IMR-90 (cell line): ENCODE measurements around the gene GRAMD2B. TPM values are rescaled to one million over a fixed set of nuclear protein-coding genes. Genes with fewer than 3 reads are reported as not detected.

Experiments
- ATAC-seq: fragments of 200-7000 bp; cut with Tn5 transposase; 2 replicates; pipeline ENCODE4 v1.9.1; 2020; ENCODE audit warnings: low read depth, mild to moderate bottlenecking, moderate library complexity
- BruUV-seq: library from RNA; stranded (reverse); fragments of 400-500 nt; replicated peaks from 2 replicates; lab custom pipeline; 2021; lab: Mats Ljungman, UMichigan
- CTCF ChIA-PET: fragments of 300-600 bp; formaldehyde crosslinking; extraction: SDS; loops from one replicate; lab custom pipeline; 2021; ENCODE audit warnings: antibody characterized with exemption; lab: Yijun Ruan, JAX
- POLR2A ChIA-PET: fragments of 300-600 bp; sonication (Branson Sonifier 250); formaldehyde crosslinking; loops from one replicate; lab custom pipeline; 2022; ENCODE audit warnings: antibody characterized with exemption; ENCODE audit not compliant: unreplicated experiment; lab: Charles Lee
- DNase-seq: peaks from one replicate; pipeline ENCODE4 v3.0.0; 2013
- H2AFZ ChIP-seq: replicated peaks from 2 replicates; pipeline ENCODE3; 2013; ENCODE audit warnings: low read length, mild to moderate bottlenecking; ENCODE audit not compliant: poor library complexity
- H2AK5ac ChIP-seq: 2 replicates; pipeline ENCODE4 v1.6.1; 2013; ENCODE audit warnings: low read depth, low read length, inconsistent platforms
- H2AK9ac ChIP-seq: replicated peaks from 2 replicates; pipeline ENCODE3; 2013; ENCODE audit warnings: mild to moderate bottlenecking, low read depth, low read length, moderate library complexity; ENCODE audit not compliant: poor library complexity
- H2BK120ac ChIP-seq: 2 replicates; pipeline ENCODE4 v1.6.1; 2013; ENCODE audit warnings: low read depth, low read length, inconsistent platforms
- H2BK15ac ChIP-seq: 3 replicates; pipeline ENCODE4 v1.6.1; 2013; ENCODE audit warnings: low read depth, low read length, inconsistent platforms
- H2BK20ac ChIP-seq: 2 replicates; pipeline ENCODE4 v1.6.1; 2013; ENCODE audit warnings: low read depth, mild to moderate bottlenecking, inconsistent platforms, low read length, moderate library complexity
- H2BK5ac ChIP-seq: 2 replicates; pipeline ENCODE4 v1.6.1; 2013; ENCODE audit warnings: mild to moderate bottlenecking, low read depth, low read length, inconsistent platforms; ENCODE audit not compliant: poor library complexity, severe bottlenecking
- H3K14ac ChIP-seq: replicated peaks from 2 replicates; pipeline ENCODE4 v1.6.1; 2013; ENCODE audit warnings: low read depth, low read length, inconsistent platforms
- H3K18ac ChIP-seq: 2 replicates; pipeline ENCODE4 v1.6.1; 2013; ENCODE audit warnings: low read depth, low read length, control low read depth
- H3K23ac ChIP-seq: 2 replicates; pipeline ENCODE4 v1.6.1; 2013; ENCODE audit warnings: low read depth, low read length, inconsistent platforms
- H3K27ac ChIP-seq: 2 replicates; pipeline ENCODE4 v1.5.1; 2013; ENCODE audit warnings: mild to moderate bottlenecking, control low read depth, low read length; ENCODE audit not compliant: insufficient read depth
- H3K27me3 ChIP-seq: 2 replicates; pipeline ENCODE4 v1.6.1; 2013; ENCODE audit warnings: low read length; ENCODE audit not compliant: control insufficient read depth, insufficient read depth
- H3K36me3 ChIP-seq: 2 replicates; pipeline ENCODE4 v1.6.1; 2013; ENCODE audit warnings: low read length, mixed read lengths; ENCODE audit not compliant: control insufficient read depth, insufficient read depth
- H3K4ac ChIP-seq: 2 replicates; pipeline ENCODE4 v1.6.1; 2013; ENCODE audit warnings: low read depth, low read length, inconsistent platforms
- H3K4me1 ChIP-seq: 2 replicates; pipeline ENCODE4 v1.6.1; 2013; ENCODE audit warnings: low read length, mixed read lengths; ENCODE audit not compliant: control insufficient read depth, insufficient read depth
- H3K4me2 ChIP-seq: 2 replicates; pipeline ENCODE4 v1.6.1; 2013; ENCODE audit warnings: low read depth, mild to moderate bottlenecking, control low read depth, low read length, moderate library complexity
- H3K4me3 ChIP-seq: 2 replicates; pipeline ENCODE4 v1.5.1; 2013; ENCODE audit warnings: low read depth, mild to moderate bottlenecking, control low read depth, low read length, moderate library complexity; ENCODE audit not compliant: insufficient read depth
- H3K56ac ChIP-seq: 2 replicates; pipeline ENCODE4 v1.6.1; 2013; ENCODE audit warnings: low read length, inconsistent platforms; ENCODE audit not compliant: insufficient read depth; ENCODE audit errors: extremely low read depth
- H3K79me1 ChIP-seq, 2 experiments: 2 replicates each; pipeline ENCODE4 v1.6.1; 2013; ENCODE audit warnings: low read length in 2 of 2, inconsistent platforms in 1 of 2, low read depth in 1 of 2
- H3K9ac ChIP-seq: 2 replicates; pipeline ENCODE4 v1.6.1; 2013; ENCODE audit warnings: low read depth, low read length, control low read depth
- H3K9me1 ChIP-seq: 2 replicates; pipeline ENCODE4 v1.6.1; 2013; ENCODE audit warnings: low read length, inconsistent platforms; ENCODE audit not compliant: insufficient read depth
- H3K9me3 ChIP-seq: 2 replicates; pipeline ENCODE4 v1.6.1; 2013; ENCODE audit warnings: low read length; ENCODE audit not compliant: control insufficient read depth, insufficient read depth
- H4K20me1 ChIP-seq: 2 replicates; pipeline ENCODE4 v1.6.1; 2013; ENCODE audit warnings: low read length, inconsistent platforms; ENCODE audit not compliant: insufficient read depth
- H4K5ac ChIP-seq: 2 replicates; pipeline ENCODE4 v1.6.1; 2013; ENCODE audit warnings: mild to moderate bottlenecking, low read depth, low read length, control low read depth
- H4K8ac ChIP-seq, 2 experiments: 2 replicates each; pipeline ENCODE4 v1.6.1; 2013; ENCODE audit warnings: low read depth in 2 of 2, low read length in 2 of 2, control low read depth in 1 of 2, inconsistent platforms in 1 of 2
- H4K91ac ChIP-seq: 2 replicates; pipeline ENCODE4 v1.6.1; 2013; ENCODE audit warnings: low read depth, low read length, inconsistent platforms; ENCODE audit not compliant: insufficient read depth
- BHLHE40 ChIP-seq: fragments of 150-350 bp; IDR thresholded peaks from 2 replicates; pipeline ENCODE4 v1.6.1; 2016; ENCODE audit warnings: mild to moderate bottlenecking, low read depth, low read length
- CEBPB ChIP-seq: IDR thresholded peaks from 2 replicates; pipeline ENCODE4 v1.6.1; 2012; ENCODE audit warnings: low read depth, low read length, improper control_type of control experiment
- CHD1 ChIP-seq: IDR thresholded peaks from 2 replicates; pipeline ENCODE4 v1.6.1; 2012; ENCODE audit warnings: low read depth, low read length, improper control_type of control experiment
- CTCF ChIP-seq: conservative IDR thresholded peaks from 2 replicates; pipeline ENCODE4 v1.5.1; 2012; ENCODE audit warnings: mild to moderate bottlenecking, low read depth, low read length, improper control_type of control experiment
- ELK1 ChIP-seq: fragments of 150-350 bp; IDR thresholded peaks from 2 replicates; pipeline ENCODE4 v1.6.1; 2016; ENCODE audit warnings: low read depth, mild to moderate bottlenecking, low read length, moderate library complexity, borderline replicate concordance
- FOS ChIP-seq: fragments of 150-350 bp; IDR thresholded peaks from 2 replicates; pipeline ENCODE4 v1.6.1; 2016; ENCODE audit warnings: low read depth, low read length
- MAFK ChIP-seq: IDR thresholded peaks from 2 replicates; pipeline ENCODE4 v1.6.1; 2012; ENCODE audit warnings: low read depth, low read length, improper control_type of control experiment
- MAZ ChIP-seq: IDR thresholded peaks from 2 replicates; pipeline ENCODE4 v1.6.1; 2012; ENCODE audit warnings: low read depth, mild to moderate bottlenecking, low read length, improper control_type of control experiment, moderate library complexity, borderline replicate concordance
- MXI1 ChIP-seq: IDR thresholded peaks from 2 replicates; pipeline ENCODE4 v1.6.1; 2012; ENCODE audit warnings: low read depth, mild to moderate bottlenecking, low read length, moderate library complexity, borderline replicate concordance
- NFE2L2 ChIP-seq: fragments of 150-350 bp; IDR thresholded peaks from 2 replicates; pipeline ENCODE4 v1.6.1; 2016; ENCODE audit warnings: low read depth, mild to moderate bottlenecking, low read length
- POLR2A ChIP-seq: IDR thresholded peaks from 2 replicates; pipeline ENCODE4 v1.6.1; 2012; ENCODE audit warnings: mild to moderate bottlenecking, low read depth, low read length
- RAD21 ChIP-seq: IDR thresholded peaks from 2 replicates; pipeline ENCODE4 v1.6.1; 2012; ENCODE audit warnings: low read length, improper control_type of control experiment
- RCOR1 ChIP-seq: IDR thresholded peaks from 2 replicates; pipeline ENCODE4 v1.6.1; 2012; ENCODE audit warnings: mild to moderate bottlenecking, low read length, improper control_type of control experiment; ENCODE audit not compliant: insufficient replicate concordance
- RFX5 ChIP-seq: IDR thresholded peaks from 2 replicates; pipeline ENCODE4 v1.8.0; 2012; ENCODE audit warnings: low read depth, mild to moderate bottlenecking, low read length, moderate library complexity
- SMC3 ChIP-seq: fragments of 150-350 bp; IDR thresholded peaks from 2 replicates; pipeline ENCODE4 v1.6.1; 2016; ENCODE audit warnings: low read depth, mild to moderate bottlenecking, antibody characterized with exemption, low read length, moderate library complexity
- USF2 ChIP-seq: fragments of 150-350 bp; IDR thresholded peaks from 2 replicates; pipeline ENCODE4 v1.6.1; 2017; ENCODE audit warnings: mild to moderate bottlenecking, antibody characterized with exemption, low read length, low read depth
- WGBS, 2 experiments: methylation state at CpG; one replicate each; pipeline versions ENCODE4 v1.1.5 to v1.1.7; 2013; ENCODE audit warnings: missing lambda C conversion rate in 2 of 2; ENCODE audit not compliant: insufficient read length in 1 of 2; ENCODE audit errors: extremely low coverage in 2 of 2; 5-methylcytosine and 5-hydroxymethylcytosine counted together
- dilution Hi-C: fragments of 300-500 bp; cut with HindIII; formaldehyde crosslinking; loops from one replicate; pipeline ENCODE4 v1.14.3; 2018; ENCODE audit warnings: low sequenced_read_pairs; ENCODE audit not compliant: unreplicated experiment
- in situ Hi-C: fragments of 300-500 bp; cut with MboI; formaldehyde crosslinking; loops from 3 replicates; pipeline ENCODE4 v1.14.3; 2019; ENCODE audit warnings: low sequenced_read_pairs, inconsistent platforms, mixed read lengths
- intact Hi-C: fragments of 100-400 bp; cut with micrococcal nuclease; formaldehyde crosslinking; loops from 2 replicates; pipeline ENCODE4 v1.10.0; 2022
- polyA plus RNA-seq, 3 experiments: library from polyadenylated mRNA; depleted of rRNA; stranded (reverse); fragments of >200 nt; gene quantifications; 2 replicates each; pipeline ENCODE4 v1.2.3, GENCODE V29; 2012; ENCODE audit warnings: low replicate concordance in 1 of 3
- total RNA-seq: library from RNA; depleted of rRNA; stranded (reverse); fragments of >200 nt; gene quantifications from 2 replicates; pipeline ENCODE4 v1.2.3, GENCODE V29; 2012

Gene GRAMD2B
- total and polyA plus RNA-seq, 2 of the 4 experiments (the other 2 are of a cell fraction) = 13.9 to 20.3 TPM

- no peak overlapping the region for H3K9ac ChIP-seq
- no peaks in the 10 kb centered on the region for H3K9me1 ChIP-seq
- H3K18ac ChIP-seq = no peak overlapping the region
- dilution Hi-C loops = no loop called here
- H2AK5ac ChIP-seq = no peak overlapping the region
- TF ChIP-seq USF2 = no peak
- no peak for TF ChIP-seq FOS
- TF ChIP-seq ELK1 = no peak
- TF ChIP-seq CEBPB = no peak
- no peak for TF ChIP-seq RAD21
- TF ChIP-seq CTCF = no peak
- TF ChIP-seq MXI1 = no peak
- TF ChIP-seq CHD1 = no peak
- no peak for TF ChIP-seq BHLHE40
- TF ChIP-seq MAFK = no peak
- TF ChIP-seq RCOR1 = no peak
- TF ChIP-seq MAZ = no peak
- TF ChIP-seq NFE2L2 = no peak
- no peak for TF ChIP-seq RFX5
- TF ChIP-seq SMC3 = no peak
- TF ChIP-seq POLR2A = no peak
- ChIA-PET CTCF (no interaction called here), POLR2A (no interaction called here)
- no CpG with 5 or more reads among the region's 1 CpG for WGBS, 2 experiments
- H4K8ac ChIP-seq = no peak overlapping the region
- H2AFZ ChIP-seq = no peak overlapping the region
- ATAC-seq (no peak), DNase-seq (no peak)
- H3K23ac ChIP-seq = no peak overlapping the region
- no peak overlapping the region for H2BK5ac ChIP-seq
- H3K14ac ChIP-seq = no peak overlapping the region
- no peak overlapping the region for H2BK120ac ChIP-seq
- H3K4ac ChIP-seq = no peak overlapping the region
- no peak overlapping the region for H3K4me3 ChIP-seq
- H3K79me1 ChIP-seq = no peaks in the 10 kb centered on the region
- H3K36me3 ChIP-seq = no peaks in the 10 kb centered on the region
- no peak overlapping the region for H2AK9ac ChIP-seq
- H3K27ac ChIP-seq = no peak overlapping the region
- no peak overlapping the region for H4K5ac ChIP-seq
- H3K4me1 ChIP-seq = no peaks in the 10 kb centered on the region
- no peaks in the 10 kb centered on the region for H3K9me3 ChIP-seq
- H3K4me2 ChIP-seq = no peak overlapping the region
- no peaks in the 10 kb centered on the region for H3K27me3 ChIP-seq
- no peak overlapping the region for H2BK20ac ChIP-seq
- no peak overlapping the region for H3K56ac ChIP-seq
- BruUV-seq = no TSS peak
- H4K20me1 ChIP-seq = no peaks in the 10 kb centered on the region
- no peak overlapping the region for H4K91ac ChIP-seq
- intact Hi-C loops = no loop called here
- in situ Hi-C loops = no loop called here
- H2BK15ac ChIP-seq = no peak overlapping the region
These were observed 31.8 kb upstream of the GRAMD2B start for GRCh38 chr5:126391386-126391785.
